ENCODE results near the gene RAB20. TPM values are rescaled to one million over a fixed set of nuclear protein-coding genes. Genes with fewer than 3 reads are reported as not detected.

Gene RAB20
- total RNA-seq, 6 experiments from 2014 or later = 12.5 to 47.2 (median 36.3) TPM

- intact Hi-C loops (cut with DNase I) = no loop called here
- no peak overlapping the region for H3K27ac ChIP-seq
- 80% methylated on average over 9 of the region's 13 CpGs for WGBS (ENCODE audit: insufficient coverage, low coverage, low lambda C conversion rate, missing lambda C conversion rate)
- ATAC-seq (no peak), DNase-seq (peak in 1 of 3 donors; percentile 8)
- H3K9me3 ChIP-seq = no peaks in the 10 kb centered on the region
- no peak overlapping the region for H3K4me3 ChIP-seq
- TF ChIP-seq POLR2A (IDR thresholded peaks at IDR 0.05) (no peak), CTCF (IDR thresholded peaks at IDR 0.05) (no peak)
- H3K4me1 ChIP-seq = no peaks in the 10 kb centered on the region
- H3K27me3 ChIP-seq = no peaks in the 10 kb centered on the region
- no peaks in the 10 kb centered on the region for H3K36me3 ChIP-seq
These were observed 21.8 kb upstream of the RAB20 start for GRCh38 chr13:110583178-110583865.

DNA sequence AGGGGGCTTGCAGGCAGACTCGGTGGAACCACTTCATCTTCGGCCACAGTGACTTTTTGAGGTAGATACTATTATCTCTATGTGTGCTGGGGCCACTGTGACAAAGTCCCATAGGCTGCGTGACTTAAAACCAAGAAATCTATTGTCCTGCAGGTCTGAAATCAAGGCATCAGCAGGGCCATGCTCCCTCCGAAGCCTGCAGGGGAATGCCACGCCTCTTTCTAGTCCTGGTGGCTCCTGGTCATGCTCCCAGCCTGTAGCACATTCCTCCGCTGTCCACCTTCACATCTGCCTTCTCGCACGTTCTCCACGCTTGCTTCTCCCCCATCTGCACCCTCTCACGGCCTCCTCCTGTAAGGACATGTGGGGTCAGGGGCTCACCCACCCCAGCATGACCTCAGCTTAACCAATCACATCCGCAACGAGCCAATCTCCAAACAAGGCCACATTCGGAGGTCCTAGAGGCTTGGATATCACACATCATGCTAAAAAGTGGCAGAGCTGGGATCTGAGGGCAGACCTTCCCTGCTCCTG is 21.0 kb upstream of the RAB20 start:
- 79% methylated on average over 8 of the region's 13 CpGs for WGBS (ENCODE audit: insufficient coverage, low coverage, low lambda C conversion rate, missing lambda C conversion rate)
- H3K4me1 ChIP-seq = no peaks in the 10 kb centered on the region
- no peak overlapping the region for H3K27ac ChIP-seq
- H3K36me3 ChIP-seq = no peaks in the 10 kb centered on the region
- no peak for ATAC-seq
- DNase-seq = no peak
- TF ChIP-seq POLR2A (IDR thresholded peaks at IDR 0.05) = no peak
- no peak for TF ChIP-seq CTCF (IDR thresholded peaks at IDR 0.05)
- no peak overlapping the region for H3K4me3 ChIP-seq
- H3K9me3 ChIP-seq = no peaks in the 10 kb centered on the region
- intact Hi-C loops (cut with DNase I) = no loop called here
- H3K27me3 ChIP-seq = no peaks in the 10 kb centered on the region

DNA sequence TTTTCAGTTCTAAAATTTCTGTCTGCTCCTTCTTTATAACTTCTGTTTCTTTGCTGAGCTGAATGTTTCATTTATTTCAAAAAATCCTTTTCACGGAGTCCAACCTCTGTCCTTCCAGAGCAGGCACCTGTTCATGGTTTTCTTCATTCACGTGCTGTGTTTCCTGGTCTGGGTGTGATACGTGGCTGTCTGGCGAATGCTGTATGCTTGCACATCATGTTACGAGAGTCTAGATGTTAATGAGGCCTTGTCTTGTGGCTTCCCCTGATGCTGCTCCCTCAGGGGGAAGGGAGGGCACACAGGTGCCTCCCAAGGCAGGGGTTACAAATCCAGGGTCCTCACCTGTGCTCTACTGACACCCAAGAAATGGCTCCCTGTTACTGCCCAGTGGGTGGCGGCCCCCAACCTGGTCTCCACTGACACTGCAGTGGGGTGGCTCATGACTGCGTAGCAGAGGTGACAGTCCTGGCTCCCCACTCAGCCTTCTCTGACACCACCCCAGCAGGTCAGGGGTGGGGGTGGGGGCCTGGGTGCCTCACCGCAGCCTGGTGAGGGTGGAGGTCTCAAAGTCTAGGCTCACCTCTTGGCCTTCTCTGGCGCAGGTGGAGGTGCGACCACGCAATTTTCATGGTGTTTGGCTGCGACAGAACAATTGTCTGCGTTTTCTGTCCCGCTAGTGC is 20.1 kb upstream of the RAB20 start:
- WGBS (ENCODE audit: insufficient coverage, low coverage, low lambda C conversion rate, missing lambda C conversion rate) = 68% methylated on average over 9 of the region's 14 CpGs
- DNase-seq = no peak

GRCh38 chr13:110580800-110581199 is 19.3 kb upstream of the RAB20 start:
- no peaks in the 10 kb centered on the region for H3K27me3 ChIP-seq
- DNase-seq (no peak), ATAC-seq (no peak)
- 56% methylated on average over 2 of the region's 2 CpGs for WGBS (ENCODE audit: insufficient coverage, low coverage, low lambda C conversion rate, missing lambda C conversion rate)
- H3K27ac ChIP-seq = no peak overlapping the region
- H3K4me1 ChIP-seq = no peaks in the 10 kb centered on the region
- intact Hi-C loops (cut with DNase I) = no loop called here
- no peaks in the 10 kb centered on the region for H3K36me3 ChIP-seq
- no peak overlapping the region for H3K4me3 ChIP-seq
- no peaks in the 10 kb centered on the region for H3K9me3 ChIP-seq
- TF ChIP-seq CTCF (IDR thresholded peaks at IDR 0.05) (no peak), POLR2A (IDR thresholded peaks at IDR 0.05) (no peak)

More for the DNA sequence above, 20.1 kb upstream of the RAB20 start:
- TF ChIP-seq CTCF (IDR thresholded peaks at IDR 0.05) = no peak
- TF ChIP-seq POLR2A (IDR thresholded peaks at IDR 0.05) = no peak
- Histone ChIP-seq H3K9me3 (no peaks in the 10 kb centered on the region), H3K4me3 (no peak overlapping the region), H3K27ac (no peak overlapping the region), H3K4me1 (no peaks in the 10 kb centered on the region), H3K36me3 (no peaks in the 10 kb centered on the region), H3K27me3 (no peaks in the 10 kb centered on the region)
- ATAC-seq = peak in 1 of 4 donors; percentile 38
- intact Hi-C loops (cut with DNase I) = no loop called here
